Diencephalon (tissue), 1 donor: Measurements from ENCODE around the gene GABRR1. TPM values are rescaled to one million over a fixed set of nuclear protein-coding genes. Genes with fewer than 3 reads are reported as not detected.

Source experiments
- total RNA-seq: library from RNA; depleted of rRNA; stranded (reverse); fragments of >200 nt; gene quantifications from one replicate; pipeline ENCODE4 v1.2.3, GENCODE V29; 2014

GABRR1 gene
- total RNA-seq: 0.46 TPM

DNA sequence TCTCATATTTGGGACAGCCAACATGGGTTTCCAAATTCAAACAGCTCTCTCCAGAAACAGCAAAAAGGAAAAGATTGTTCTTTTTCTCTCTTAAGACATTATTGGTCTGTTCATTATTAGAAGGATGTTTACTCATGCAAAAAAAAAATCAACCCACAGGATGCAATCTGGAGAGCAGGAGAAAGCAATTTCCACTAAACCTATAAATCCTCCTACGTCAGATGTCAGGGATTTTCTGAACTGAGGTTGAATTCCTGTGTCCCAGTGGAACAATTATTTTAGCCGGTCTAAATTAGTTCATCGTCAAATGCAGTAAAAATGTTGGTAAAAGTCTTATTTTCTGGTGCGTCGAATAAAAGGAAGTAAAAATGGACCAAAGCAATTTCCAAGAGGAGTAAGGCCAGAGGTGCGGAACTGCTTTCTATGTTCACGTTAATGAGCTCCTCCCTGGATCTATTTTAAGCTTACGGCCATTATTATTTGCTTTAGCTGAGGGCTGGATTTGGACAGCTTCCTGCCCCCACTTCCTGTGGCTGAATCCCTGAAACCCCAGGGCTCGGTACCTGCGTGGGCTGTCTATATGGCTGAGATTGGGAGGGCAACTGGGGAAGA, at the start of gene GABRR1:
TSS of gene GABRR1 (minus strand) at position 60 of the 612 bp plus-strand sequence. CDS start at position 24, 36 bp downstream.

DNA sequence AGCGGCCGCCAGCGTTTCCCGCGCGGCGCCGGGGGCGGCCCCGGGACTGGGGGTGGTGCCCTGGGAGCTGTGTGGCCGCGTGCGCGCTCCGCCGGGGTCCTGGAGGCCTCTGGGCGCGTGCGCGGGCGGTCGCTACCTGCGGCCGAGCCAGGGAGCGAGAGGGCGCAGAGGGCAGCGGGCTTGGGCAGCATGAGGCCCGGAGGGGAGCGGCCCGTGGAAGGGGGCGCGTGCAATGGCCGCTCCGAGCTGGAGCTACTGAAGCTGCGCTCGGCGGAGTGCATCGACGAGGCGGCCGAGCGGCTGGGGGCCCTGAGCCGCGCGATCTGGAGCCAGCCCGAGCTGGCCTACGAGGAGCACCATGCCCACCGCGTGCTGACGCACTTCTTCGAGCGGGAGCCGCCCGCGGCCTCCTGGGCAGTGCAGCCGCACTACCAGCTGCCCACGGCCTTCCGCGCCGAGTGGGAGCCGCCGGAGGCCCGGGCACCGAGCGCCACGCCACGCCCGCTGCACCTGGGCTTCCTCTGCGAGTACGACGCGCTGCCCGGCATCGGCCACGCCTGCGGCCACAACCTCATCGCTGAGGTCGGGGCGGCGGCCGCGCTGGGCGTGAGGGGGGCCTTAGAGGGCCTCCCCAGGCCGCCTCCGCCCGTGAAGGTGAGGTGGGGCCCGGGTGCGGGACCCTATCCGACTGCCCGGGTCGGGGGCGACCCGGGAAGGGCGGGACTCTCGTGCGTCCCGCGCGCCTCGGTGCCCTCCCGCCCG, 71.0 kb downstream of the GABRR1 start, which contains the start of gene PM20D2:
TSS of gene PM20D2 (plus strand) at position 100 of the 762 bp plus-strand sequence. CDS start at position 190, 90 bp downstream.

Other genes with a start within 250 kb of the GABRR1 start
- 81.0 TPM for gene PNRC1, start 136.6 kb downstream of the GABRR1 start, total RNA-seq
- 45.0 TPM for gene SRSF12, start 99.3 kb downstream of the GABRR1 start, total RNA-seq
- gene PM20D2, start 71.3 kb downstream of the GABRR1 start, total RNA-seq: 22.1 TPM
- not detected for gene GABRR2, start 97.9 kb upstream of the GABRR1 start, total RNA-seq
- gene UBE2J1, start 135.4 kb upstream of the GABRR1 start, total RNA-seq: 57.2 TPM
- gene RRAGD, start 194.9 kb upstream of the GABRR1 start, total RNA-seq: 61.1 TPM
- gene ANKRD6, start 215.8 kb upstream of the GABRR1 start, total RNA-seq: 66.2 TPM